Subcutaneous abdominal adipose tissue (tissue), 5 donors: Measurements from ENCODE around the gene MAB21L2.
"Not testable (repeated sequence)": the region's sequence is repeated elsewhere in the genome, so short reads cannot be mapped to it uniquely, and the experiment has no call there.

ENCODE experiments used
- H3K27ac ChIP-seq: one replicate; pipeline ENCODE4 v1.7.0; 2013; ENCODE audit warnings: low read depth, mild to moderate bottlenecking, inconsistent platforms, low read length, moderate library complexity
- H3K27me3 ChIP-seq, 5 donors: one replicate each; pipeline ENCODE4 v1.7.0; 2013; ENCODE audit warnings: low read length in 5 of 5, inconsistent platforms in 1 of 5; ENCODE audit not compliant: control insufficient read depth in 5 of 5, insufficient read depth in 4 of 5
- H3K36me3 ChIP-seq, 5 donors: one replicate each; pipeline ENCODE4 v1.7.0; 2013; ENCODE audit warnings: low read length in 5 of 5; ENCODE audit not compliant: control insufficient read depth in 5 of 5, insufficient read depth in 5 of 5
- H3K4me1 ChIP-seq, 5 donors: one replicate each; pipeline ENCODE4 v1.7.0; 2013; ENCODE audit warnings: low read length in 5 of 5, mild to moderate bottlenecking in 3 of 5, moderate library complexity in 1 of 5; ENCODE audit not compliant: control insufficient read depth in 5 of 5, insufficient read depth in 5 of 5
- H3K4me3 ChIP-seq, 5 donors: one replicate each; pipeline ENCODE4 v1.7.0; 2013; ENCODE audit warnings: low read length in 5 of 5, low read depth in 1 of 5
- H3K9ac ChIP-seq, 5 donors: one replicate each; pipeline ENCODE4 v1.7.0; 2013; ENCODE audit warnings: low read length in 5 of 5, mild to moderate bottlenecking in 4 of 5, moderate library complexity in 3 of 5
- H3K9me3 ChIP-seq, 5 donors: one replicate each; pipeline ENCODE4 v1.7.0; 2013; ENCODE audit warnings: low read length in 5 of 5; ENCODE audit not compliant: control insufficient read depth in 5 of 5
- donor health status: healthy.
- donor health status: healthy.
- donor health status: healthy.
- donor health status: healthy.
- donor health status: healthy.

Gene MAB21L2

GRCh38 chr4:150557811-150558210 lies 24.1 kb upstream of the MAB21L2 start:
- H3K4me1 ChIP-seq, H3K9me3 ChIP-seq, H3K27me3 ChIP-seq, H3K9ac ChIP-seq, H3K36me3 ChIP-seq, H3K4me3 ChIP-seq, H3K27ac ChIP-seq: not testable (repeated sequence)

DNA sequence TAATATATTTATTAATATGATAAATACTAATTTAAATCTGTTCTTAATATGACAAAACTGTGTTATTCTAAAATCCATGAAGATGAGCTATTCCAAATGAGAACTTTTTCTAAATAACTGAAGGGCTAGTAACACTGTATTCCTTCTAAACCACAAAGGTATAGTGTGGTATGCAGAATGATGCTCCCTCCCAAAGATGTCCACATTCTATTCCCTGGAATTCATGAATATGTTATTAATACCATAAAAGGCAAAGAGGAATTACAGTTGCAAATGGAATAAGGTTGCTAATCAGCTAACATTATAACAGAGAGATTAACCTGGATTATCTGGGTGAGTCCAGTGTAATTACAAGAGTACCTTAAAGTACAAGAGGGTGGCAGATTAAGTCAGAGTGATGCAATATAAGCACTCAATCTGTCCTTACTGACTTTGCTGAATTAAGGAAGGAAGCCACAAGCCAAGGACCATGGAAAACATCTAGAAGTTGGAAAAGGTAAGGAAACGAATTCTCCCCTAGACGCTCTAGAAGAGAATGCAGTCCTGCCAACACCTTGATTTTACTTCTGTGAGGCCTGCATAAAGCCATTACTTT lies 20.7 kb upstream of the MAB21L2 start:
- Histone ChIP-seq H3K9ac (no peak overlapping the region), H3K27ac (no peak overlapping the region), H3K9me3 (peaks cover 0 to 3% (median 0%) of the 10 kb centered on the region in 5 donors), H3K4me1 (no peaks in the 10 kb centered on the region), H3K4me3 (no peak overlapping the region), H3K27me3 (no peaks in the 10 kb centered on the region), H3K36me3 (no peaks in the 10 kb centered on the region)

- Histone ChIP-seq H3K9ac (no peak overlapping the region), H3K27me3 (no peaks in the 10 kb centered on the region), H3K9me3 (peaks cover 0 to 3% (median 0%) of the 10 kb centered on the region in 5 donors), H3K4me3 (no peak overlapping the region), H3K36me3 (no peaks in the 10 kb centered on the region), H3K4me1 (no peaks in the 10 kb centered on the region), H3K27ac (no peak overlapping the region)
Observed at GRCh38 chr4:150562250-150562649, 19.7 kb upstream of the MAB21L2 start.

DNA sequence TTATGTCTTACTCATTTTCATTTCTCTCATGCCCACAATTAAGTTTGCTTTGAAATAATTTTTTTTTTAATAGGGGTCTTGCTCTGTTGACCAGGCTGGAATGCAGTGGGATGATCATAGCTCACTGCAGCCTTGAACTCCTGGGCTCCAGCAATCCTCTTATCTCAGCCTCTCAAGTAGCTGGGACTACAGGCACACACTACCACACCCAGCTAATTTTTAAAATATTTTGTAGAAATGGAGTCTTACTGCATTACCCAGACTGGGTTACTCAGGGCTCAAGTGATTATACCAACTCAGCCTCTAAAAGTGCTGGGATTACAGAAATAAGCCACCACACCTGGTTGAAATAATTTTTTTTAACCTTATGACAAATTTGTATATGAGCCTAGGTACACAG lies 19.2 kb upstream of the MAB21L2 start:
- H3K4me1 ChIP-seq = no peaks in the 10 kb centered on the region
- peaks cover 0 to 3% (median 0%) of the 10 kb centered on the region in 5 donors for H3K9me3 ChIP-seq
- H3K9ac ChIP-seq = no peak overlapping the region
- H3K27me3 ChIP-seq = no peaks in the 10 kb centered on the region
- H3K4me3 ChIP-seq = no peak overlapping the region
- H3K36me3 ChIP-seq = no peaks in the 10 kb centered on the region
- no peak overlapping the region for H3K27ac ChIP-seq

DNA sequence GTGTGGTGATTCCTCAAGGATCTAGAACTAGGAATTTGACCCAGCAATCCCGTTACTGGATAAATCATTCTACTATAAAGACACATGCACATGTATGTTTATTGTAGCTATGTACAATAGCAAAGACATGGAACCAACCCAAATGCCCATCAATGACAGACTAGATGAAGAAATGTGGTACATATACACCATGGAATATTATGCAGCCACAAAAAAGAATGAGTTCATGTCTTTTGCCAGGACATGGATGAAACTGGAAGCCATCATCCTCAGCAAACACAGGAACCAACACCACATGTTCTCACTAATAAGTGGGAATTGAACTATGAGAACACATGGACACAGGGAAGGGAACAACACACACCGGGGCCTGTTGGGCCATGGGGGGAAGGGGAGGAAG lies 17.0 kb upstream of the MAB21L2 start:
- H3K36me3 ChIP-seq, H3K27ac ChIP-seq, H3K9me3 ChIP-seq, H3K9ac ChIP-seq, H3K4me1 ChIP-seq, H3K4me3 ChIP-seq, H3K27me3 ChIP-seq: not testable (repeated sequence)

DNA sequence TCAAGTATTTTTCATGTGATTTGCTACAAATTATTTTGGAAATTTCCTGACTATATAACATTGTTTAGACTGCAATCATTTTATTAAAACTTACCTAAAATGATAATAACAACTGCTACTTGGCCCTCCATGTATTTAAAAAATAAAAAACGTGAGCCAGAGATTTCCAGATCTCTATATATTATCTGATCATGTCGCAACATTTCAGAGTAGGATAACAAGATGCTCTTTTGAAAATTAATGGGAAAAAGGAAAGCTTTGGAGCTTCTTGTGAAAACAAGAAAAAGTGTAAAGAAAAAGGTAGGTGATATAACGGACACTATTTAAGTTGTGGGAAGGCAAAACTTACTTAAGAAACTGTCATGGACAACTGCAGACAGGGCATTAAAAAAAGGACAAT lies 14.9 kb upstream of the MAB21L2 start:
- H3K4me3 ChIP-seq = no peak overlapping the region
- H3K9ac ChIP-seq = no peak overlapping the region
- H3K4me1 ChIP-seq = no peaks in the 10 kb centered on the region
- no peak overlapping the region for H3K27ac ChIP-seq
- H3K9me3 ChIP-seq = peaks cover 0 to 3% (median 0%) of the 10 kb centered on the region in 5 donors
- H3K27me3 ChIP-seq = no peaks in the 10 kb centered on the region
- H3K36me3 ChIP-seq = no peaks in the 10 kb centered on the region

DNA sequence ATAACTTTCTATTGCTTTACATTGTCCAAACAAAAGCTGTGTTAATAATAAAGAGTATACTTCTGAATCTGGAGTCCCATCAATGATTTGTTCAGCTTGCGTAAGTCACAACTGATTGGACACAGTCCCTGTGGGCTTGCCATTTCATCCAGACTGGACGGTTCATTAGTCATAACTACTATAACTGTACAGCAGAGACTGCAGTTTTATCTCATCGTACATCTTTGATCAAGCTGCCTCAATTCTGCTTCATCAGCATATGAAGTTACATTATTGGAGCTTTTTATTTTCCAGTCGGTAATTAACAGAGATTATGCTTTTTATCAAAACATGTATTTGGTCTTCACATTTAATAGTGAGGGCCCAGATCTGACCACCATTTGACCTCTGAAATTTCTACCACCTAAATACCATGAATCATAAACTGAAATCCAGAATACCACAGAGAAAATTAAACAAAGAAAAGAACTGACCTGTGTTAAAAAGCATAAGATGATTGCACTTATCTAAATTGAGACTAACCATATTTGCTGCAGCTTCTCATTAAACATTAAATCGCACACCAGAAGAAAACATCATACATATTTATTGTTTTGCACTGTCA lies 12.5 kb upstream of the MAB21L2 start:
- H3K4me3 ChIP-seq = no peak overlapping the region
- no peak overlapping the region for H3K27ac ChIP-seq
- H3K9ac ChIP-seq = no peak overlapping the region
- peaks cover 0 to 3% (median 0%) of the 10 kb centered on the region in 5 donors for H3K9me3 ChIP-seq
- no peaks in the 10 kb centered on the region for H3K27me3 ChIP-seq
- no peaks in the 10 kb centered on the region for H3K4me1 ChIP-seq
- no peaks in the 10 kb centered on the region for H3K36me3 ChIP-seq

- no peaks in the 10 kb centered on the region for H3K4me1 ChIP-seq
- no peak overlapping the region for H3K9ac ChIP-seq
- no peak overlapping the region for H3K4me3 ChIP-seq
- no peaks in the 10 kb centered on the region for H3K27me3 ChIP-seq
- peaks cover 0 to 1% (median 0%) of the 10 kb centered on the region in 5 donors for H3K9me3 ChIP-seq
- no peak overlapping the region for H3K27ac ChIP-seq
- no peaks in the 10 kb centered on the region for H3K36me3 ChIP-seq
Observed at GRCh38 chr4:150569998-150570535, 11.9 kb upstream of the MAB21L2 start.

DNA sequence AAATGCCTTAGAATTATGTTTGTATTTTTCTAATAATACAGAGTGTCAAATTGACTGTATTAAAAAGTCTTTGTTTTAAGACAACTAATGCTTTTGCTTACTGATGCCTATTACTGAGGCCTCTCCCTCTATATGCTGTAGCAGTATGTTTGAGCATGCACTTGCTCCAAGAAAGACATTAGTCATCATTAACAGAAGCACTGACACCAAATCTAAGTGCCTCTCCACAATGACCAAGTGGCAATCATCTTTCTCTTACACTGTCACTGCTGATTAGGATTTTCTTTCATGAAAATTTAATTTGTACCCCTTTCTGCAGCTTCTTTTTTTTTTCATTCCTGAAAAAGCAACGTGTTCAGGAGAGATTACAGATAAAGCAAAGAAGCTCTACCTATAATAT lies 11.1 kb upstream of the MAB21L2 start:
- Histone ChIP-seq H3K9me3 (no peaks in the 10 kb centered on the region), H3K27me3 (no peaks in the 10 kb centered on the region), H3K9ac (no peak overlapping the region), H3K36me3 (no peaks in the 10 kb centered on the region), H3K4me1 (no peaks in the 10 kb centered on the region), H3K4me3 (no peak overlapping the region), H3K27ac (no peak overlapping the region)

- H3K4me3 ChIP-seq = no peak overlapping the region
- H3K4me1 ChIP-seq = no peaks in the 10 kb centered on the region
- H3K36me3 ChIP-seq = no peaks in the 10 kb centered on the region
- no peak overlapping the region for H3K9ac ChIP-seq
- H3K27me3 ChIP-seq = no peaks in the 10 kb centered on the region
- H3K9me3 ChIP-seq = no peaks in the 10 kb centered on the region
- no peak overlapping the region for H3K27ac ChIP-seq
Observed at GRCh38 chr4:150572704-150573504, 9.0 kb upstream of the MAB21L2 start.
